Neural cell (in vitro differentiated cells): ENCODE measurements around the gene LDLR. TPM values are rescaled to one million over a fixed set of nuclear protein-coding genes. Genes with fewer than 3 reads are reported as not detected.
"Not testable (repeated sequence)": the region's sequence is repeated elsewhere in the genome, so short reads cannot be mapped to it uniquely, and the experiment has no call there.

Source experiments
- H2AFZ ChIP-seq: fragments of 200-600, 300-800 bp; sonication (generic), shearing (Covaris generic); 2 replicates; pipeline ENCODE4 v1.6.0; 2014; ENCODE audit warnings: low read depth, mild to moderate bottlenecking, antibody characterized with exemption, low read length, moderate library complexity
- H3F3A ChIP-seq: fragments of 200-600 bp; shearing (Covaris generic); 2 replicates; pipeline ENCODE4 v1.6.1; 2016; ENCODE audit warnings: mild to moderate bottlenecking, moderate library complexity, mixed read lengths, antibody characterized with exemption, low read length; ENCODE audit not compliant: insufficient read depth, poor library complexity, severe bottlenecking
- H3K27ac ChIP-seq: fragments of 200-600, 300-800 bp; sonication (generic), shearing (Covaris generic); 2 replicates; pipeline ENCODE4 v1.5.1; 2014; ENCODE audit warnings: mild to moderate bottlenecking, low read length, moderate library complexity
- H3K27me3 ChIP-seq: fragments of 300-800, 200-600 bp; sonication (generic), shearing (Covaris generic); 2 replicates; pipeline ENCODE4 v1.6.0; 2014; ENCODE audit warnings: mild to moderate bottlenecking, low read depth, low read length, moderate library complexity; ENCODE audit not compliant: insufficient read depth
- H3K36me3 ChIP-seq: fragments of 300-800, 200-600 bp; sonication (generic), shearing (Covaris generic); 2 replicates; pipeline ENCODE4 v1.5.1; 2014; ENCODE audit warnings: mild to moderate bottlenecking, antibody characterized with exemption, low read length, moderate library complexity; ENCODE audit not compliant: insufficient read depth
- H3K4me2 ChIP-seq: fragments of 300-800, 200-600 bp; sonication (generic), shearing (Covaris generic); 2 replicates; pipeline ENCODE4 v1.6.0; 2014; ENCODE audit warnings: mild to moderate bottlenecking, low read length
- H3K4me3 ChIP-seq: fragments of 300-800, 200-600 bp; sonication (generic), shearing (Covaris generic); 2 replicates; pipeline ENCODE4 v1.5.1; 2014; ENCODE audit warnings: mild to moderate bottlenecking, low read length, moderate library complexity
- H3K79me2 ChIP-seq: fragments of 200-600 bp; shearing (Covaris generic); replicated peaks from 2 replicates; pipeline ENCODE4 v1.6.0; 2014; ENCODE audit warnings: mild to moderate bottlenecking, low read length, moderate library complexity; ENCODE audit not compliant: insufficient read depth
- H3K9ac ChIP-seq: fragments of 300-800, 200-600 bp; sonication (generic), shearing (Covaris generic); 2 replicates; pipeline ENCODE4 v1.6.1; 2016; ENCODE audit warnings: mild to moderate bottlenecking, low read length, mixed read lengths
- H3K9me2 ChIP-seq: fragments of 200-600 bp; shearing (Covaris generic); 2 replicates; pipeline ENCODE4 v1.6.1; 2016; ENCODE audit warnings: mild to moderate bottlenecking, low read length, mixed read lengths; ENCODE audit not compliant: insufficient read depth
- H3K9me3 ChIP-seq: fragments of 200-600, 300-800 bp; sonication (generic), shearing (Covaris generic); 2 replicates; pipeline ENCODE4 v1.6.1; 2016; ENCODE audit warnings: mild to moderate bottlenecking, mixed run types, low read length, moderate library complexity, mixed read lengths
- H4K20me1 ChIP-seq: fragments of 200-600 bp; shearing (Covaris generic); 2 replicates; pipeline ENCODE4 v1.6.1; 2016; ENCODE audit warnings: mild to moderate bottlenecking, mixed run types; ENCODE audit not compliant: insufficient read depth
- EP300 ChIP-seq: fragments of 450-650 bp; conservative IDR thresholded peaks from 2 replicates; pipeline ENCODE4 v1.6.1; 2014; ENCODE audit warnings: antibody characterized with exemption, mild to moderate bottlenecking, moderate library complexity; ENCODE audit not compliant: poor library complexity, severe bottlenecking
- EZH2 ChIP-seq: fragments of 200-600, 300-800 bp; shearing (Covaris generic), sonication (generic); IDR thresholded peaks from 2 replicates; pipeline ENCODE4 v1.6.1; 2014; ENCODE audit warnings: antibody characterized with exemption, low read length, borderline replicate concordance, mild to moderate bottlenecking; ENCODE audit not compliant: insufficient read depth, poor library complexity, severe bottlenecking
- MXI1 ChIP-seq: fragments of 450-650 bp; conservative IDR thresholded peaks from 2 replicates; pipeline ENCODE4 v1.6.1; 2014; ENCODE audit warnings: antibody characterized with exemption, mild to moderate bottlenecking; ENCODE audit not compliant: poor library complexity, severe bottlenecking
- POLR2AphosphoS5 ChIP-seq: IDR thresholded peaks from 2 replicates; pipeline ENCODE4 v1.6.1; 2012
- RAD21 ChIP-seq: fragments of 450-650 bp; conservative IDR thresholded peaks from 2 replicates; pipeline ENCODE4 v1.6.1; 2014; ENCODE audit warnings: antibody characterized with exemption, mild to moderate bottlenecking, moderate library complexity
- SMC3 ChIP-seq: fragments of 450-650 bp; conservative IDR thresholded peaks from 2 replicates; pipeline ENCODE4 v1.6.1; 2014; ENCODE audit warnings: antibody characterized with exemption, mild to moderate bottlenecking, moderate library complexity; ENCODE audit not compliant: poor library complexity
- TAF1 ChIP-seq: IDR thresholded peaks from 2 replicates; pipeline ENCODE4 v1.6.1; 2012; ENCODE audit warnings: low read depth
- polyA plus RNA-seq: library from polyadenylated mRNA; depleted of rRNA; stranded (reverse); fragments of >200 nt; gene quantifications from 2 replicates; pipeline ENCODE4 v1.2.3, GENCODE V29; 2014
- TF ChIP-seq, protein P1 (sequence below): fragments of 450-650 bp; IDR thresholded peaks from 2 replicates; pipeline ENCODE4 v1.5.1; 2014; ENCODE audit warnings: antibody characterized with exemption, mild to moderate bottlenecking, moderate library complexity; ENCODE audit not compliant: poor library complexity, severe bottlenecking
- TF ChIP-seq, protein P2 (sequence below): IDR thresholded peaks from 2 replicates; pipeline ENCODE4 v1.6.1; 2012; ENCODE audit warnings: borderline replicate concordance

The LDLR gene
- polyA plus RNA-seq, 1 donor from 2014 or later = 23.2 TPM

DNA sequence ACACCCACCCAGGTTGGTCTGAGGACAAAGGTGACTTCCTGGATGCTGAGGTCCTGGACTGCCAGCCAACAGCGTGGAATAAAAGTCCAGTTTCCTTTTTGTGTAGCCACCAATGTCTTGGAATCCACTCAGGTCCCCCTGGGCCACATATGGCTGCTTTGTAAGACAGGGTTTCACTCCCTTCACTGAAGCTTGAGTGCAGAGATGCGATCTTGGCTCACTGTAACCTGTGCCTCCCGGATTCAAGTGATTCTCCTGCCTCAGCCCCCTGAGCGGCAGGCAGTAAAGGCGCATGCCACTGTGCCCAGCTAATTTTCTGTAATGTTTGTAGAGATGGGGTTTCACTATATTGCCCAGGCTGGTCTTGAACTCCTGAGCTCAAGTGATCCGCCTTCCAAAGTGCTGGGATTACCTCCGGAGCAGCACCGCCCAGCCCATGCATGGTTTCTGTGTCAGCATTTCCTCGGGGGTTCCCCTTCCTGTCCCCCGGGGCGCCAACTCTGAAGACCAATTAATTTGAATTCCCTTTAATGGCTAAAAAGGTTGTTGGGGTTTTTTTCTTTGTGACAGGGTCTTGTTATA is 90.5 kb downstream of the LDLR start:
- no peaks in the 10 kb centered on the region for H3K79me2 ChIP-seq
- no peak overlapping the region for H3K9ac ChIP-seq
- H3F3A ChIP-seq = no peaks in the 10 kb centered on the region
- no peaks in the 10 kb centered on the region for H3K27me3 ChIP-seq
- H3K9me3 ChIP-seq = peaks cover 4% of the 10 kb centered on the region
- H4K20me1 ChIP-seq = no peaks in the 10 kb centered on the region
- no peak overlapping the region for H2AFZ ChIP-seq
- H3K36me3 ChIP-seq = no peaks in the 10 kb centered on the region
- no peaks in the 10 kb centered on the region for H3K9me2 ChIP-seq
- H3K4me3 ChIP-seq = no peak overlapping the region
- no peak overlapping the region for H3K4me2 ChIP-seq
- TF ChIP-seq SMC3 = no peak
- TF ChIP-seq POLR2AphosphoS5 = no peak
- no peak for TF ChIP-seq TAF1
- TF ChIP-seq, protein P1, sequence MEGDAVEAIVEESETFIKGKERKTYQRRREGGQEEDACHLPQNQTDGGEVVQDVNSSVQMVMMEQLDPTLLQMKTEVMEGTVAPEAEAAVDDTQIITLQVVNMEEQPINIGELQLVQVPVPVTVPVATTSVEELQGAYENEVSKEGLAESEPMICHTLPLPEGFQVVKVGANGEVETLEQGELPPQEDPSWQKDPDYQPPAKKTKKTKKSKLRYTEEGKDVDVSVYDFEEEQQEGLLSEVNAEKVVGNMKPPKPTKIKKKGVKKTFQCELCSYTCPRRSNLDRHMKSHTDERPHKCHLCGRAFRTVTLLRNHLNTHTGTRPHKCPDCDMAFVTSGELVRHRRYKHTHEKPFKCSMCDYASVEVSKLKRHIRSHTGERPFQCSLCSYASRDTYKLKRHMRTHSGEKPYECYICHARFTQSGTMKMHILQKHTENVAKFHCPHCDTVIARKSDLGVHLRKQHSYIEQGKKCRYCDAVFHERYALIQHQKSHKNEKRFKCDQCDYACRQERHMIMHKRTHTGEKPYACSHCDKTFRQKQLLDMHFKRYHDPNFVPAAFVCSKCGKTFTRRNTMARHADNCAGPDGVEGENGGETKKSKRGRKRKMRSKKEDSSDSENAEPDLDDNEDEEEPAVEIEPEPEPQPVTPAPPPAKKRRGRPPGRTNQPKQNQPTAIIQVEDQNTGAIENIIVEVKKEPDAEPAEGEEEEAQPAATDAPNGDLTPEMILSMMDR = no peak
- TF ChIP-seq, protein P2, sequence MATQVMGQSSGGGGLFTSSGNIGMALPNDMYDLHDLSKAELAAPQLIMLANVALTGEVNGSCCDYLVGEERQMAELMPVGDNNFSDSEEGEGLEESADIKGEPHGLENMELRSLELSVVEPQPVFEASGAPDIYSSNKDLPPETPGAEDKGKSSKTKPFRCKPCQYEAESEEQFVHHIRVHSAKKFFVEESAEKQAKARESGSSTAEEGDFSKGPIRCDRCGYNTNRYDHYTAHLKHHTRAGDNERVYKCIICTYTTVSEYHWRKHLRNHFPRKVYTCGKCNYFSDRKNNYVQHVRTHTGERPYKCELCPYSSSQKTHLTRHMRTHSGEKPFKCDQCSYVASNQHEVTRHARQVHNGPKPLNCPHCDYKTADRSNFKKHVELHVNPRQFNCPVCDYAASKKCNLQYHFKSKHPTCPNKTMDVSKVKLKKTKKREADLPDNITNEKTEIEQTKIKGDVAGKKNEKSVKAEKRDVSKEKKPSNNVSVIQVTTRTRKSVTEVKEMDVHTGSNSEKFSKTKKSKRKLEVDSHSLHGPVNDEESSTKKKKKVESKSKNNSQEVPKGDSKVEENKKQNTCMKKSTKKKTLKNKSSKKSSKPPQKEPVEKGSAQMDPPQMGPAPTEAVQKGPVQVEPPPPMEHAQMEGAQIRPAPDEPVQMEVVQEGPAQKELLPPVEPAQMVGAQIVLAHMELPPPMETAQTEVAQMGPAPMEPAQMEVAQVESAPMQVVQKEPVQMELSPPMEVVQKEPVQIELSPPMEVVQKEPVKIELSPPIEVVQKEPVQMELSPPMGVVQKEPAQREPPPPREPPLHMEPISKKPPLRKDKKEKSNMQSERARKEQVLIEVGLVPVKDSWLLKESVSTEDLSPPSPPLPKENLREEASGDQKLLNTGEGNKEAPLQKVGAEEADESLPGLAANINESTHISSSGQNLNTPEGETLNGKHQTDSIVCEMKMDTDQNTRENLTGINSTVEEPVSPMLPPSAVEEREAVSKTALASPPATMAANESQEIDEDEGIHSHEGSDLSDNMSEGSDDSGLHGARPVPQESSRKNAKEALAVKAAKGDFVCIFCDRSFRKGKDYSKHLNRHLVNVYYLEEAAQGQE = no peak
- TF ChIP-seq MXI1 = no peak
- no peak for TF ChIP-seq EP300
- no peak for TF ChIP-seq RAD21
- no peak for TF ChIP-seq EZH2
- no peak overlapping the region for H3K27ac ChIP-seq

DNA sequence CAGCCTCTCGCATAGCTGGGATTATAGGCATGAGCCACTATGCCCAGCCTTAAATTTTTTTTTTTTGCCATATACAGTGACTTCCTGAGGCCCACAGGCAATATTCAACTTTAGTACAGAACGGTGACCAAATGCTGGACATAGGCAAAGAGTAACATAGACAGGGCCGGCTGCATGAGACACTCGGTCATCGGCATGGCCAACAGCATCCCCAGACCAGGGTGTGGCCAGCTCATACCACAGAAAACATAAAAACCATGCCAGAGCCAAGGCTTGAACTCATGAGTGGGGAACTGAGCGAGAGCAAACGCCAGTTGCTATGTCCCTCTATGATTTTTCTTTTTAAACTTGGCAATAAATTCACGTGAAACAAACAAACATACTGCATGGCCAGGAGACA is 91.1 kb downstream of the LDLR start:
- Histone ChIP-seq H3K9me2 (no peaks in the 10 kb centered on the region), H3K27ac (no peak overlapping the region), H3K36me3 (no peaks in the 10 kb centered on the region), H3K9me3 (peaks cover 4% of the 10 kb centered on the region), H3K79me2 (no peaks in the 10 kb centered on the region), H3K27me3 (no peaks in the 10 kb centered on the region), H3F3A (no peaks in the 10 kb centered on the region), H3K9ac (no peak overlapping the region), H3K4me2 (no peak overlapping the region), H3K4me3 (no peak overlapping the region), H2AFZ (no peak overlapping the region), H4K20me1 (no peaks in the 10 kb centered on the region)
- TF ChIP-seq, protein P2 = no peak
- TF ChIP-seq, protein P1 = no peak
- no peak for TF ChIP-seq EP300
- TF ChIP-seq TAF1 = no peak
- TF ChIP-seq SMC3 = no peak
- no peak for TF ChIP-seq RAD21
- TF ChIP-seq POLR2AphosphoS5 = no peak
- no peak for TF ChIP-seq MXI1
- no peak for TF ChIP-seq EZH2

DNA sequence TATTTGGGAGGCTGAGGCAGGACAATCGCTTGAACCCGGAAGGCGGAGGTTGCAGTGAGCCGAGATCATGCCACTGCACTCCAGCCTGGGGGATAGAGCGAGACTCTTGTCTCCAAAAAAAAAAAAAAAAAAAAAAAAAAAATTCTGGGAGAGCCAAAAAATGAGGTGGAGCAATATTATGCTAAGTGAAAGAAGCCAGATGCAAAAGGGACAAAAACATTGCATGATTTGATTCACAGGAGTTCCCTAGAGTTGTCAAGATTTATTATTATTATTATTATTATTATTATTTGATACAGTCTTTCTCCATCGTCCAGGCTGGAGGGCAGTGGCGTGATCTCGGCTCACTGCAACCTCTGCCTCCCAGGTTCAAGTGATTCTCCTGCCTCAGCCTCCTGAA is 91.7 kb downstream of the LDLR start:
- H3K9me2 ChIP-seq, H3K27ac ChIP-seq, H3F3A ChIP-seq, H2AFZ ChIP-seq, H4K20me1 ChIP-seq, H3K9ac ChIP-seq, H3K4me2 ChIP-seq, H3K4me3 ChIP-seq, H3K9me3 ChIP-seq, H3K27me3 ChIP-seq, H3K79me2 ChIP-seq, H3K36me3 ChIP-seq: not testable (repeated sequence)
